GM19193 (cell line): ENCODE measurements around the gene TMEM59.

Source experiments
- POLR2A ChIP-seq: IDR thresholded peaks from 4 replicates; pipeline ENCODE4 v1.6.1; 2011; ENCODE audit not compliant: insufficient read depth, insufficient read length; ENCODE audit errors: extremely low read depth

The TMEM59 gene

GRCh38 chr1:53982034-53982762 lies 70.8 kb downstream of the TMEM59 start:
- TF ChIP-seq POLR2A, result no peak

DNA sequence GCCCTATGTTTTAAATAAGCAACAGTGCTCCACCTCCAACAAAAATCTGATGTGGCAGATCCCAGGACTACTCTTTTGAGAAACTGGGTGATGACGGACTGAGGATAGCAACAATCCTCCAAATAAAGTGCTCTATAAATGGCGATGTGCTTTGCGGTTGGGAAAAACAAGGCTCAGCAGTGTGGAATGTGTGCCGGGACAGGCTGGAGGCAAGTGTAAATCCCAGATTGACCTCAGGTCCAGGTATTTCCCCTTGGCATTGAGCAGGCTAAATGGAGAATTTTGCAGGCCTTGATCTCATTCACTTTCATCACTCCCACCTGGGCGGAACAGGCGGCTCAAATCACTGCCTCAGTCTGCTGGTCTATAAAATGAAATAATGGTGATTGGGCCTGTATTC lies 71.8 kb downstream of the TMEM59 start:
- TF ChIP-seq POLR2A, result no peak

GRCh38 chr1:53979712-53980450 lies 73.1 kb downstream of the TMEM59 start:
- no peak for TF ChIP-seq POLR2A
